HG03521 (cell line): ENCODE measurements around the gene DNAJA3.

Experiments
- ATAC-seq: cut with Tn5 transposase; IDR thresholded peaks from one replicate; pipeline ENCODE4 v1.9.1; 2021; ENCODE audit warnings: mild to moderate bottlenecking, moderate library complexity; ENCODE audit not compliant: unreplicated experiment

DNAJA3 gene

GRCh38 chr16:4433228-4433627 lies 7.6 kb downstream of the DNAJA3 start:
- no peak for ATAC-seq

GRCh38 chr16:4433914-4434787 lies 8.5 kb downstream of the DNAJA3 start:
- ATAC-seq, result no peak

- no peak for ATAC-seq
Observed at GRCh38 chr16:4435337-4436067, 9.8 kb downstream of the DNAJA3 start.

GRCh38 chr16:4437366-4437765 lies 11.7 kb downstream of the DNAJA3 start:
- no peak for ATAC-seq

GRCh38 chr16:4442371-4442770 lies 16.7 kb downstream of the DNAJA3 start:
- no peak for ATAC-seq

GRCh38 chr16:4443271-4443670 lies 17.6 kb downstream of the DNAJA3 start:
- ATAC-seq, result no peak

- ATAC-seq, result no peak
Observed at GRCh38 chr16:4443986-4444385, 18.3 kb downstream of the DNAJA3 start.

- ATAC-seq, result no peak
Observed at GRCh38 chr16:4450430-4450829, 24.8 kb downstream of the DNAJA3 start.

- ATAC-seq, result no peak
Observed at GRCh38 chr16:4450931-4451519, 25.4 kb downstream of the DNAJA3 start.

GRCh38 chr16:4452674-4453073 lies 27.0 kb downstream of the DNAJA3 start:
- ATAC-seq, result no peak

GRCh38 chr16:4454623-4455022 lies 29.0 kb downstream of the DNAJA3 start:
- ATAC-seq, result no peak

GRCh38 chr16:4455081-4455480 lies 29.4 kb downstream of the DNAJA3 start:
- no peak for ATAC-seq

GRCh38 chr16:4455951-4456350 lies 30.3 kb downstream of the DNAJA3 start:
- ATAC-seq, result no peak

- no peak for ATAC-seq
Observed at GRCh38 chr16:4460936-4461249, 35.2 kb downstream of the DNAJA3 start.

- no peak for ATAC-seq
Observed at GRCh38 chr16:4461250-4462085, 35.8 kb downstream of the DNAJA3 start.

- ATAC-seq, result no peak
Observed at GRCh38 chr16:4463522-4464163, 38.0 kb downstream of the DNAJA3 start.

- no peak for ATAC-seq
Observed at GRCh38 chr16:4465977-4466779, 40.5 kb downstream of the DNAJA3 start.

GRCh38 chr16:4467916-4468315 lies 42.2 kb downstream of the DNAJA3 start:
- ATAC-seq, result no peak

GRCh38 chr16:4468972-4469371 lies 43.3 kb downstream of the DNAJA3 start:
- ATAC-seq, result no peak

GRCh38 chr16:4471869-4472268 lies 46.2 kb downstream of the DNAJA3 start:
- ATAC-seq, result no peak
